Activated CD8-positive, alpha-beta memory T cell treated with anti-CD3 and anti-CD28 coated beads for 4 hours (primary cell): ENCODE measurements around the gene STEAP3.

Experiments used
- DNase-seq, 2 donors: peaks; one replicate each; pipeline ENCODE4 v3.0.0-alpha.2; 2020; ENCODE audit warnings: low read depth in 2 of 2

Gene STEAP3

DNA sequence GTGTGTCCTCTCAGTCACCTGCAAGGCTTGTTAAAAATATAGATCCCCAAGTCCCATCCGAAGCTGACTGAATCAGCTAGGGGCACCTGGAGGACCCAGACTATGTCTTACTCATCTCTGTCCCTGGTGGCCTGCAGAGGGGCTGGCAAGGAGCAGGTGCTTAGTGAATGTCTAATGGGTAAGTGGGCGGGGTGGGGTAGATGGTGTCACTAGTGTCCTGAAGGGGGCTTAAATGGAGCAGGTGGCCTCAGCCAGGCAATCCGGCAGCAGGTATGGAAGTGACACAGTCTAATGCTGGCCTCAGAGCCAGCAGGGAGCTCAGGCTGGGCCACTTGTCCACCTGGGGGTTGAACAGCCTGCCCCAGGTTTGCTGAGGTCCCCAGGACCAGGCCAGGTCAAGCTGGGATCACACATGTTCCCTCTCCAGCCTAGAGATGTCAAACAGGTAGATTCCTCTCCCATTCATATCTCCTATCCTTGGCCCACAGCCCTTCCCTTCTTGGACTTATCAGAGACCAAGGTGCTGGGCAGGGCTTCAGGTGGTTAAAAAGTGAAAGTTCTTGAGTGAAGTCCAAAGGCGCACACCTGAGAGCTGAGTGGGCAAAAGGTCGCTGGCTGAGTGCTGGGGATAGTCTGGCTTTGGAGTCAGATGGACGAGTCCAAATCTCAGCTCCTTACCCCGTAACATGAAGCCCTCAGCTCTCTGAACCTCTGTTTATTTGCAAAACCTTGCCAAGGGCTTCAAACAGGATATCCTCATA is 1.7 kb downstream of the STEAP3 start:
- no peak for DNase-seq

DNA sequence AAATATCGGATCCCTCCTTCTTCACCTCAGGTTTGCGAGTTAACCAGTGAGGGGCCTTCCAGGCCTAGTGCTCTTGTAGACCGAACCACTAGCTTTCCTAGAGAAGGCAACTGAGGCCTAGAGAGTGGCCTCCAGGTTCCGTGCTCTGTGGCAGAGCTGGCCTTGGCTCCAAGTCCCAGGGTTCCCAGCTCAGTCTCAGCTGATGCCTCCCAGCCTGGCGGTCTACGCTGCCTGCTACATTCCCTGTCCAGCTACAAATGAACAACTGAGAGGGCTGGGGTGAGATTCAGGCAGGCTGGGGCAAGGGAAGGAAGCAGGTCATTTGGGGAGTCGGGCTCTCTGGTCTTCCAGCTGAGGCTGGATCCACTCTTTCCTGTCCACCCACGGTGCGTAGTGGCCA is 2.3 kb downstream of the STEAP3 start:
- no peak for DNase-seq

DNA sequence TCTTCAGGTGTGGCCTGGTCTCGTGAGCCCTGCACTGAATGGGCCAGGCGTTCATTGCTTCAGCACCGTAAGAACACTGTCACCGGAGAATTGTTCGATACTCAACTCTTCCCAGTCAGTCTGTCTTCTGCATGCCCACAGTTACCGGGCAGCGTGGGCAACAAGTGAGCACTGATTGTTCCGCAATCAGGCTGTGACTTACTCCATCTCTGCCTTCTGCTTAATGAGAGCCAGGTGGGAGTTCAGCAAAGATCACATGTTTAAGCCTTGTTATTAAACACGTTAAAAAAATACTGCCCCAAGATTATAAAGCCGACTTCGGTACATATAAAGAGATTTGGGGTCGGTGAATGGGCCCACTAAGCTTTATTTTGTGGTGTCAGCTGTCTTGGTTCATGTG is 3.7 kb downstream of the STEAP3 start:
- no peak for DNase-seq

DNA sequence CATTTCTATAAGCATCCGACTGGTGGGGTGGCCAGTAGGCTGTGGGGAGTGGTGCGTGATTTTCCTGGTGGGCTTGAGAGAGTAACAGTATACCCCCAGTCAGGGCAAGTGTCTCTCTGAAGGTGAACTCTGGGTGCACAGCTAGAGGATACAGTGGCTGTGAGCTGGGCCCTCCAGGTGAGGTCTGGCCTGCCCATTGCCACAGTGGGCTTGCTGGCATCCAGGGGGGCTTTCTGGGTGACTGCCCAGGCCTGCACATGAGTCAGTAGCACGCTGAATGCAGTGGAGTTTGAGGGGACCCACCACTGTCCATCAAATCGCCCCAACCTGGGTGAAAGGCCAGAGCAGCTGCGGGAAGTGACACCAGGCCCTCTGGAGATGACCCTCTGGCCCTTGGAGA is 4.5 kb downstream of the STEAP3 start:
- no peak for DNase-seq

DNA sequence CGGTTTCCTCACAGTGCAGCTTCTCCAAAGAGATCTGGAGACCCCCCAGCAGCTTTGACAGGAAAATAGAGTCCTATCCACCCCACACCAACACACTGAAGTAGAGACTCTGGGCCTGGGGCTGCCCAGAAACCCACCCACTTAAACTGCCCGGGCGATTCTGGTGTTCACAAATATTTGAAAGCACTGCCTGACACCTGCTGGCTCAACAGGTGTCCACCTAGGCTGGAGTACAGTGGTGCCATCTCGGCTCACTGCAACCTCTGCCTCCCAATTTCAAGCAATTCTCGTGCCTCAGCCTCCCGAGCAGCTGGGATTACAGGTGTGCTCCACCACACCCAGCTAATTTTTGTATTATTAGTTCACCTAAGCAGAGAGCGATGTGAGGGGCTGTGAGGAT is 5.3 kb downstream of the STEAP3 start:
- no peak for DNase-seq

DNA sequence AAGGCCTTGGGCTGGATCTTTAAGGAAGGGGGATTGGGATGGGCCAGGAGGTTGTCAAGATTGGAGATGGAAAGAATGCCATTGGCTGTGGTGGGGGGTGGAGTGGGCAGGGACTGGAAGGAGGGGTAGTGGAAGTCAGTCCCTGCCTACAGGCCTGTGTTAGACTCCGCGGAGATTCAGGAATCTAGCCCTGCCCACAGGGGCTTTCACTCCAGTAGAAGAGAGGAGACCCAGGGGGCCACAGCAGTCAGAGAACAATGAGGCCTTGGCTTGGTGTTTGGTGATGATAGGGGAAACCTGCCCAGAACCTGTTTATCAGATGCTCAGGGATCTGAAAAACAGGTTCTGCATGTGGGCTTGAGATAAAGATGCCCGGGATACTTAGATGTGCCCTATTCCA is 6.1 kb downstream of the STEAP3 start:
- no peak for DNase-seq

DNA sequence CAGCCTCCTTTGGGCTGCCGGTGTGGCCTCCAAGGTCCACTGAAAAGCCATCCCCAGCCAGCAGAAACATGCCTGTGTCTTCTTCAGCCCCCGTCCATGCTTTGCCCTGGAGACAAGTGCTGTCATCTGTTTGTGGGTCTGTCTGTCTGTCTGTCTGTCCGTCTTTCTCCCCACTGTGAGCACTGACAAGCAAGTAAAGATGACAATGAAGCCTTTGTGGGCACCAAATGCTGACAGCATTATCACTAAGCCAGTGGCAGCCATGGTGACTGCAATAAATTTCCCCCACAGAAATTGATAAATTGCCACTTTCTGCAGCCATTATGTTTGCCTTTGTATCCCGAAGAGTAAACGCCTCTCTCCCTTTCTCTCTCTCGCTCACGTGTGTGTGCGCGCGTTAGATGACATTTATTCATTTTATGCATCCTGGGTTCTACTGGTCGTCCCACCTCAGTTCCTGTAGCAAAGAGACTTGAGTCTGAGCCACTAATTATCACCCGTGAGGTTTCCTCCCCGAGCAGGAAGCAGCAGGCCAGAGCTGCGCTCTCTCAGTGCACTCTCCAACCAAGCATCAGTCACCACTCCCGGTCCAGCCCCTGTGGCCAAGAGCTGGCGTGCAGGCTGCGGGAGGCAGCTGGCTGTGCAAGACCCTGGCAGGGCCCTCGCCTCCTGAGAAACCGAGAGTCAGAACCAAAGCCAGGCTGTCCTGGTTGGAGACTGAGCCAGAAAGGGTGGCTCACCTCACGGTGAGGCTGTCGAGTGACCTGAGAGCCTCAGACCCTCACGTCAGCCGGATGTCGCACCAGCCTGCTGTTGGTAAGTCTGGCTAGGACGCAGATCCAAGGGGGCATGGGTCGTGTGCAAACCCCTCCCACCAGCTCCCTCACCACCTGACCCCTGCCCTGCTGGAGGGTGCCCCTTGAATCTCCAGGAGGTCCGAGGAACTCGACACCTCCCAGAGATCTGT is 6.9 kb downstream of the STEAP3 start:
- DNase-seq = no peak

DNA sequence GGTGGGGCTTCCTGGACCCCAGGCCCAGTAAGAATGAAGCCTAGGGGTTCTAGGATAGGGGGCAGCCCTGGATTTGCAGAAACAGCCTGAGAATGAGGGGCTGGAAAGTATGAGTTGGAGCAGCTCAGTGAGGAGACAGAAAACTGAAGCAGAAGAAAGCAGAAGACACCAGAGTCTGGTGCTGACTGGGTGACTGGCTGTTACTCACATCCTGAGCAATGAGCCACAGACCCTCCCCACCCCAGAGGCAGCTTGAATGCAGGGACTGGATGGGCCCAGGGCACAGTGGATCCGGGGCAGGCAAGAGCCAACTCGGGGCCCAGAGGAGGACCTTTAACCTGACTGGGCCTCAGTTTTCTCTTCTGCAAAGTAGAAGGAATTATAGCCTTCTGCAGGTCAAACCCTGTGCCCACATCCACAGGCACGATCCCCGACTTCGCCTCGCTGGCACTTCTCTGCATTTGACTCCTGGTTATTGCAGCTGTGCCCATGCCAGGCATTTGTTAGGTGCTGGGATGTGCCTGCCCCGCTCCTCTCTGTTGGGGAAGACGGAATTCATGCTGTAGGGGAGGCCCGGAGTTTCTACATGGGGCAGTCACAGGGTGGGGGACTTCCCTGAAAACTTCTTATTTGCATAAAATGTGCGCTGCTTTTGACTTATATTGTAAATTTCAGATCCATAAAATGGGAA is 8.5 kb downstream of the STEAP3 start:
- DNase-seq = no peak

DNA sequence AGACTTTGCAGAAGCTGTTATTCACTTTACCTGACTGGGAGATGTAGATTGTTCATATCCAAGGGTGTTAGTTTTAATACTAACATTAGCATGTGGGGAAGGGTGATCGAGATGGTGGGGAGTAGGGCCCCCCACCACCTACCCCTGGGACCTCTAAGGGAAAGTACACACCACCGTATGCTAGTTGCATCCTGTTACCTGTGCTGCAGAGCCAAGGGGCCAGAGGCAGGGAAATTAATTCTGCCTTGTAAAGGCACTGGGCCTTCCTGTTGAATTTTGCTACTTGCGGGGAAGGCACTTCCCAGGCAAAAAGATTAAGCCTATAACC is 9.0 kb downstream of the STEAP3 start:
- DNase-seq = no peak

DNA sequence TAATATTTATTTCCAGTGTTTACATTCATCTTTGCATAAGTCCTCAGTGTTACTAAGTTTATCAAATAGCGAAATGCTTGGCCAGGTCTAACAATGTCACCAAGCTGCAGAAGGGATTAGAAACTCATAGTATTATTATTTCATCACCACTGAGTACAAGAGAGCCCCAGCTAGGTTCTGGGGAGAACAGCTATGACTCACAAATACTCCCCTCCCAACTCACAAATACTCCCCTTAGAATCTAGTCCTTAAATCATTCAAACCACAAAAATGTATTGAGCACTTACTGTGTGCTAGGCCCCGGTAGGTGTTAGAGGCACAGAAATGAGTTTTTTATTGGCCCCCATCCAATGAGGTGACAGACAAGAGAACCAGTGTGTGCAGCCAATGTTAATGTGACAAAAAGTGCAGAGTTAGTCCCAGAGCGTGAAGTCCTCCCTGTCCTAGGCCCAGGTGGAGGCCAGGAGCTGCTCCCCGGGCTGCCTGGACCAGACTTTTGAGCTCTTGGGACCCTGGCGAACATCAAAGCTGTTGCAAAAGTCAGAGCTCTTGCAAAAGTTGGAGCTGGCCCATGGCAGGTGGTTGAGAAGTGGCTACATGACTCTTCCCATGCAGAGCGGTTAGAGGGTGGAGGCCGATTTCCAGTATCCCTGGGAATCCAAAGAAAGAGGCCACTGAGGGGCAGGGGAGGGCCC is 9.8 kb downstream of the STEAP3 start:
- DNase-seq = no peak

DNA sequence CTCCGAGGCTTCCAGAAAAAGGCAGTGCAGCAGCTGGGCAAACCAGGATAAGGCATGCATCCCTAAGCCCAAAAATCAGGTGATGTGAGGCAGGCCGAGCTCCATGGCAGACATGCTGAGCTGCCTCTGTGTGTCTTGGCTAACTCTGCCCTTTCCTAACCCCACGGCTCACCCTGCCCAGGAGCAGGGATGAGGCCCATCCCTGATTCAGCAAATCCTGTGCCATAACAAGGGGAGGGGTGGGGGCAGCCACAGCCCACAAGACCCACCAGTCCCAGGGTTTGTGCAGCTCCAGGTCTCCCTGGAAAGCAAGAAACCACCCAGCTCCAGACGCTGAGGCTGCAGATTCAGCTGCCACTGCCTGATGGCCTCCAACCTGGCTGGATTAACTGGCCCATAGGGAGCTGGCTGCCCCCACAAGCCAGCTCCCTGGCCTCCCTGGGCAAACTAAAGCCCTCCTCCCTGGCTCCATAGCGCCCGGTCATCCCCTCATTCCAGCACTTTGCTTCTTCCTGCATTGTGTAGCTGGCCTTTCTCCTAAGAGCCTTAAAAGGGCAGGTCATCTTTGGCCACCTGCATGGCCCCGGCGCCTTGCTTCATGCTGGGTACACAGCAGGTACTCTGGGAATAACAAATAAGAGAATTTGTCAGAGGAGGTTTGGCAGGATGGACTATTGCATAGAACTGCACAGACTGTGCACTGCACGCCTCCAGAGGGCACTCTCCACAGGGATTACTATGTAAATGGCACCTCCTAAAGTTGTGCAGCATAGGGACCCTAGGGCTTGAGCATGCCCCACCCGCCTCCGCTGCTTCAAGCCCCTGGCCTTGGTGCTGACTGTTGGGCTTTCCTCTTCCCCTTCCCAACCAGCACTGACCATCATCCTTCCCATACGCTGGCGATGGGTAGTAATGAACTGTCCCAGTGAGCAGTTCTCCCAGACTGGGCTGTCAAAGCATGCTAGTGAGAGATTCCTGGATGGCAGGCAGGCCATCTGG is 10.7 kb downstream of the STEAP3 start:
- no peak for DNase-seq

DNA sequence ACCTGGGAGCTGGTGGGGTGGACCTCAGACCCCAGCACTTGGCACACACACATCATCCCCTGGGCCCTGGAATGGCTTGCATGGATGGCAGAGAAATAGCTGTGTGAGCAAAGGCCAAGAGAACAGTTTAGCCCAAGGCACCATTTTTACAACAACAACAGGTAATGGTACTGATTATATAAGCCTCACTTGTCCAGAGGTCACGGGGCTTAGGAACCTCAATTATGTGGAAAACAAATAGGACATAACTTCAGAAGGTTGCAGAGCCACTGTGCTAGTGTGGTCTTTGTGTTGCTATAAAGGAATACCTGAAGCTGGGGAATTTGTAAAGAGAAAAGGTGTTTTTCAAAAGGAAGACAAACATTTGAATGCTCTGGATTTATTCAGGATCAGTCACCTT is 13.2 kb downstream of the STEAP3 start:
- DNase-seq = no peak

DNA sequence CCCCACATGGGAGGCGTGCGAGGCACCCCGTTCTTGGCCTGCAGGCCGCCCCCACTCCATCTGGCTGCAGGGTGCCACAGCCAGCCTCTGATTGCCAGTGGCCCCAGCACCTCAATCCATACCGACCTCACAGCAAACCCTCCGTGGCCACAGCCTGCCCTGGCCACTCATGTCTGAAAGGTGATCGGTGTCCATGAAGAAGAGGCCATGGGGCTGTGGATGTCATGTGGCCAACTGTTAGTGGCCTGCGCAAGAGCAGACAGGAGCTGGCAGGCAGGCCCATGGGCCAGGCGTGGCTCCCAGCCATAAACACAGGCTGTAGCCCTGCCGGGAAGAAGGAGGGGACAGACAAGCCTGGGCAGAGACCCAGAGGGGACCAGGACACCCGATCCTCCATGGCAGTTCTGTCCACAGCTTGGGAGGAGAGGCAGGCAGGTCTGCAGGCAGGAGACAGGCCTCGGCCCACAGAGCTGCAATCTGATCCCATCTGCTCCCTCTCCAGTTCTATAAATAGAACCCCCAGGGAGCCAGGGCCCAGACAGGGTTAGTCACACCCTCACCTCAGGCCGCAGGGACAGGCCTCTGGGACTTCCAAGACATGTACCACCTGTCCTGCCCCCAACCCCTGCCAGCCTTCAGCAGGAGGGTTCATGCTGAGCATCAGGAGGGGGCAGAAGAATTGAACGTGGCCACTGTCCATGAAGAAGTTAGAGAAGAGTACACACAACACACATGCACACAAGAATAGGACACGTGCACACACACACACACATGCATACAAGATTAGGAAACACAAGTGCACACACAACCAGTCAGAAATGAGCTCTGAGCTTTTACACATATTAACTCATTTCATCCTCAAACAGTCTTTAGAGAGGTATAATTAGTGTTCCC is 16.9 kb downstream of the STEAP3 start:
- no peak for DNase-seq

DNA sequence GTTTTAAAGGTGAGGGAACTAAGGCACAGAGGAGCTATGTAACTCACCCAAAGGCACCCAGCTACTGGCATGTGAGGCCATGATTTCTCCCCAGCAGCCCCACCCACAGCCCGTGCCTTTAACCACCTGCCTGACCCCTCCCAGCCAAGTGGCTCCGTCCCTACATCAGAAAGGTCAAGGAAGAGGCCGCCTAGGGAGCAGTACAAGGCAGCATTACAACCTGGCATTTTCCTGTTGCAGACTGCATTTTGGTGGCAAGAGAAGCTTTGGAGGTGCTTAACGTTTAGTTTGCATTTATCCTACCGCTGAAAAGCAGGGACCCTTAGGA is 17.5 kb downstream of the STEAP3 start:
- DNase-seq = no peak

DNA sequence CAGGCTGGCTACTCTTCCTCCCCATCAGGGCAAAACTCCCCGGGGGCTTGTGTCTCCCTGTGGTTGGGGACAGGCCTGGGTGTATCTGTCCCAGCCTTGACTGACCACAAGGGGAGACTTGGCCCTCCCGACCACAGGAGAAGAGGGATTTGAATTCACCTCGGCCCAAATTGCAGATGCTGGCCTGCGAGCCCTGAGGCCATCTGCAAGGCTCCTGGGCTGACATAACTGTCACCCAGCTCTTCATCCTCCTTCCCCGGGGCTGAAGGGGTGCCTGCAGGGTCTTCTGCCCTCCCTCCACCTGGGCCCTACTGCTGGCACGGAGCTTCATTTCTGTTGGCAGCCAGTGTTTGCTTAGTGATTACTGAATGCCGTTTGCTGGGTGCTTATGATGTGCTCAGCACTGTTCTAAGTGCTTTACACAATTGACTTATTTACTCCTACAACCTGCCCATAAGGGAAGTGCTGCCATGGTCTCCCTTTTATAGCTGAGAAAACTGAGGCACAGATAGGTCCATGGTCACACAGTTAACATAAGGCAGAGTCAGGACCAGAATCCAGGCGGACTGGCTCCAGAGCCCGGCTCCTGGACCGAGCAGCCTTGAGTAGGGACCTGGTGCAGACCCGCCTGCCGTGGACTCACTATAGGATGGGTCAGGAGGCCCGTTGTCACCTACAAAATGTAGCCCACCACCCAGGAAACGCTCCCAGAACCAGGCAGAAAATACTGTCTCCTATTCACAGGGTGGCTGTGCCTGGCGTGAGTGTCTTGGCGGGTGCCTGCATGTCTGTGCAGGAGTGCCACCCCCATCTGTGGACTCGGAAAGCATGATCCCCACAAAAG is 18.9 kb downstream of the STEAP3 start:
- no peak for DNase-seq

DNA sequence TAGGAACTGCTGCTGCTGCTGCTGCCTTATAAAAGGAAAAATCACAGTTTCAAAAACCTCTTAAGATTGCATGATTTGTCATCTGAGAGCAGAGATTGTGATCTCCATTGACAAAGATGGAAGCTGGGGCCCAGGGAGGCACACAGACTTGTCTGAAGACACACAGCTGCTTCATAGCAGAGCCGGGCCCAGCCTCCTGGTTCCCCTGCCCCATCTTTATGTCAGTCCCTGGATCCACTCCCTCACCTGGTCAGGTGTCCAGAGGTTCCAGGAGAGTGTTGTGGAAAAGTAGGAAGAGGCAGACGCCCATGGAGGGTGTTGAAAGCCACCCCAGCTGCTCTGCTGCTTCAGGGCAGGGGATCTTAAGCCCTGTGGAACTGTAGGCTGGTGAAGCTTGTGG is 20.0 kb downstream of the STEAP3 start:
- no peak for DNase-seq

DNA sequence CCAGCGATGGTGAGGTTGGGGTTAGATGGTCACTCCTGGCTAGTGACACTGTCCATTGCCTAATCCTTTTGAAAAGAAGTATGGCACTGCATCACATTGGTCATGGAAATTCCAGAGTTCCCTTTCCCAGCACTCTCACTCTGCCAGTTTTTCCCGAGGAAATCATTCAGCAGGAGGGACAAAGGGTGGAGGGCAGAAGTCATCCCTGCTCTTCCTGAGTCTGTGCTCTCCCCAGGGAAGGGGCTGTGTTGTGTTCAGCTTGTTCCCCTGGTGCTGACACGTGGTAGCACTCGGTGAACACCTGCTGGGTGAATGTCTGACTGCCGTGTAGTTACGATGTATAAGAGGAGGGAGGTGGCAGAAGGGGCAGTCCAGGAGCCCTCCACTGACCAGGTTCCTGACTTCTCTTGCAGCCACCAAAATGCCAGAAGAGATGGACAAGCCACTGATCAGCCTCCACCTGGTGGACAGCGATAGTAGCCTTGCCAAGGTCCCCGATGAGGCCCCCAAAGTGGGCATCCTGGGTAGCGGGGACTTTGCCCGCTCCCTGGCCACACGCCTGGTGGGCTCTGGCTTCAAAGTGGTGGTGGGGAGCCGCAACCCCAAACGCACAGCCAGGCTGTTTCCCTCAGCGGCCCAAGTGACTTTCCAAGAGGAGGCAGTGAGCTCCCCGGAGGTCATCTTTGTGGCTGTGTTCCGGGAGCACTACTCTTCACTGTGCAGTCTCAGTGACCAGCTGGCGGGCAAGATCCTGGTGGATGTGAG is 21.6 kb downstream of the STEAP3 start:
- DNase-seq = no peak

DNA sequence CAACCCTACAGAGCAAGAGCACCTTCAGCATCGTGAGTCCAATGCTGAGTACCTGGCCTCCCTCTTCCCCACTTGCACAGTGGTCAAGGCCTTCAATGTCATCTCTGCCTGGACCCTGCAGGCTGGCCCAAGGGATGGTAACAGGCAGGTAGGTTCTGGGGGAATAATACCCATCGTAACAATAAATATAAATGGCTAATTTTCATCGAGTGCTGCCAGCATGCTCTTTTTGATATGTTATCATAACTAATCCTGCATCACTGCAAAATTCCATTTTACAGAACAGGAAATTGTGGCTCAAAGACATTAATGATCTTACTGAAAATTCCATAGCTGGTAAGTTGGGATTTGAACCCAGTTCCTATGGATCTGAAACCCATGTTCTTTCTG is 22.2 kb downstream of the STEAP3 start:
- DNase-seq = no peak
